Retina (tissue), 1 donor: ENCODE measurements around the gene FLACC1.
"Not testable (repeated sequence)": the region's sequence is repeated elsewhere in the genome, so short reads cannot be mapped to it uniquely, and the experiment has no call there.

Experiments used
- DNase-seq: peaks from one replicate; pipeline ENCODE4 v3.0.0-alpha.2; 2016

The FLACC1 gene

GRCh38 chr2:201248288-201248844 lies 108.8 kb downstream of the FLACC1 start:
- DNase-seq = no peak

GRCh38 chr2:201246280-201246679 lies 110.9 kb downstream of the FLACC1 start:
- no peak for DNase-seq

- DNase-seq = no peak
These were observed 112.3 kb downstream of the FLACC1 start for GRCh38 chr2:201244829-201245228.

DNA sequence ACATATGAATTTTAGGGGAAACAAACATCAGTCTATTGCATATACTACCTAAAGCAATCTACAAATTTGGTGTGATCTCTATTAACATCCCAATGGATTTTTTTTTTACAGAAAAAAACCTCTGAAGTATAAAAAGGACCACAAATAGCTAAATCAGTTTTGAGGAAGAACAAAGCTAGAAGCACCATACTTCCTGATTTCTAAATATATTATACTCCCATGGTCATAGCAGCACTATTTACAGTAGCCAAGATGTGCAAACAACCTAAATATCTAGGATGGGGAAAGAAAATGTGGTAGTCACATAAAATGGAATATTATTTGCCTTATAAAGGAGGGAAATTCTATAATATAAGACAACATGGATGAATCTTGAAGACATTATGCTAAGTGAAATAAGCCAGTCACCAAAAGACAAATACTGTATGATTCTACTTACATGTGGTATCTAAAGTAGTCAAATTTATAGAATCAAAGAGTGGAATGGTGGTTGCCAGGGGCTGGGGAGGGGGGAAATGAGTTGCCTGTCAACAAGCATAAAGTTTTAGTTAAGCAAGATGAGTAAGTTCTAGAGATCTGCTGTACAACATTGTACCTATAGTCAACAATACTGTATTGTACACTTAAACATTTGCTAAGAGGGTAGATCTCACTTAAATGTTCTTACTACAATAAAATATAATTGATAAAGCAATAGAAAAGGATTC lies 114.4 kb downstream of the FLACC1 start:
- DNase-seq = no peak

DNA sequence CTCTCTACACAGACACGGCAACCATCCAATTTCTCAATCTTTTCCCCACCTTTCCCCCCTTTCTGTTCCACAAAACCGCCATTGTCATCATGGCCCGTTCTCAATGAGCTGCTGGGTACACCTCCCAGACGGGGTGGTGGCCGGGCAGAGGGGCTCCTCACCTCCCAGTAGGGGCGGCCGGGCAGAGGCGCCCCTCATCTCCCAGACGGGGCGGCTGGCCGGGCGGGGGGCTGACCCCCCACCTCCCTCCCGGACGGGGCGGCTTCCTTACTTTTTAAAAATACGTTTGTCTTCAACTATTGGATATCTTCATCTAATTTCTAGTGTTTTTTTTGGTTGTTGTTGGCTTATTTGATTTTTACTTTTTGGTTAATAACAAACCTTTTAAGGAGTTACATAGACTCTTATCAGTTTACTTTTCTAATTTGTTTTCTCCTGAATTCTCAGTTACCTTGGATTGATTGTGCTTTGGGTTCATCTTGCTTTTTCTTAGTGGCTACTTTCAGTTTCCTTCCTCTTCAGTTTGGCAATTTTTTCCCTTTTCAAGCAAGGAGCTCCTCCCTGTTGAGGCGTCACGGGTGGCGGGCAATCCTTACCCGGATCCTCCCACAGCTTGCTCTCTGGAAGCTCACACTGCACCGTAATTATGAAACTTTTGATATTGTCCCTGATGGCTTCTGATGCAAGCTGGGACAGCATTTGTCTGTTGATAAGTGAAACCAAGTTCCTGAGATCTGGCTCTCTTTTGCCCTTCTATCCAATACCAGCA lies 117.8 kb downstream of the FLACC1 start:
- DNase-seq = not testable (repeated sequence)
